GM15510 (cell line): ENCODE data around the gene PLK5.

Experiments
- POLR2A ChIP-seq: IDR thresholded peaks from 3 replicates; pipeline ENCODE4 v1.6.1; 2011; ENCODE audit warnings: borderline replicate concordance; ENCODE audit not compliant: insufficient read length; ENCODE audit errors: extremely low read depth

The PLK5 gene

DNA sequence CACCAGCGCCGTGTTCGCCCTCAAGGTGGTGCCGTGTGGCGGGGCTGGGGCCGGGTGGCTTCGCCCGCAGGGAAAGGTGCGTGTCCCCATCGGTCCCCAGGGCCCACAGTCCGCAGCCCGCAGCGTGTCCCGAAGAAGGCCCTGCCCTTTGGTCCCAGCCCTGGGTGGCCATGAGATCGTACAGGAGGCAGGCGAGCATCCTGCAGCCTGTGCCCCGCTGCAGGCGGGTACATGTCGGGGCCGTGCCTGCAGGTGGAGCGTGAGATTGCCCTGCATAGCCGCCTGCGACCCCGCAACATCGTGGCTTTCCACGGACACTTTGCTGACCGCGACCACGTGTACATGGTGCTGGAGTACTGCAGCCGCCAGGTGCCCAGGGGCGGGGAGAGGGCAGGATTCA lies 1.5 kb downstream of the PLK5 start:
- no peak for TF ChIP-seq POLR2A

DNA sequence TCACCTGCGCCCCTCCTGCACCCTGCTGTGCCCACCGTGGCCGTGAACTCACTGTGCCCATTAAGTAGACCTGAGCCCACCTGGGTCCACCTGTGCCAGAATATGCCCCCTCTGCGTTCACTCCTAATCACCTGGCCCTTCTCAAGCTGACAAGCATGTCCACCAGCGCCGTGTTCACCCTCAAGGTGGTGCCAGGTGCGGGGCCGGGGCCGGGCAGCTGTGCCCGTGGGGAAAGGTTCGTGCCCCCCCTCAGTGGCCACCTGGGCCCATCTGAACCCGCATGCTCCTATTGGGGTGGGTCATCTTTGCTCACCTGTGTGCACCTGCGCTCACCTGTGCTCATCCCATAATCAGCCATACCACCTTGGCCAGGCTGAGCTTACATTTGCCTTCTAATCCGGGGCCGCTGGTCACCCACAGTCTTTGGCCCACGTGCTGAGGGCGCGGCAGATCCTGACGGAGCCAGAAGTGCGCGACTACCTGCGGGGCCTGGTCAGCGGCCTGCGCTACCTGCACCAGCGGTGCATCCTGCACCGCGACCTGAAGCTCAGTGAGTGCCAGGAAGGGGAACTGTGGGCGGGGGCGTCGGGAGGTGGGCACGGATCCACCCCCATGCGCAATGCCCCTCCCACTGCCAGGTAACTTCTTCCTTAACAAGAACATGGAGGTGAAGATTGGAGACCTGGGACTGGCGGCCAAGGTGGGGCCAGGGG lies 2.3 kb downstream of the PLK5 start:
- no peak for TF ChIP-seq POLR2A

DNA sequence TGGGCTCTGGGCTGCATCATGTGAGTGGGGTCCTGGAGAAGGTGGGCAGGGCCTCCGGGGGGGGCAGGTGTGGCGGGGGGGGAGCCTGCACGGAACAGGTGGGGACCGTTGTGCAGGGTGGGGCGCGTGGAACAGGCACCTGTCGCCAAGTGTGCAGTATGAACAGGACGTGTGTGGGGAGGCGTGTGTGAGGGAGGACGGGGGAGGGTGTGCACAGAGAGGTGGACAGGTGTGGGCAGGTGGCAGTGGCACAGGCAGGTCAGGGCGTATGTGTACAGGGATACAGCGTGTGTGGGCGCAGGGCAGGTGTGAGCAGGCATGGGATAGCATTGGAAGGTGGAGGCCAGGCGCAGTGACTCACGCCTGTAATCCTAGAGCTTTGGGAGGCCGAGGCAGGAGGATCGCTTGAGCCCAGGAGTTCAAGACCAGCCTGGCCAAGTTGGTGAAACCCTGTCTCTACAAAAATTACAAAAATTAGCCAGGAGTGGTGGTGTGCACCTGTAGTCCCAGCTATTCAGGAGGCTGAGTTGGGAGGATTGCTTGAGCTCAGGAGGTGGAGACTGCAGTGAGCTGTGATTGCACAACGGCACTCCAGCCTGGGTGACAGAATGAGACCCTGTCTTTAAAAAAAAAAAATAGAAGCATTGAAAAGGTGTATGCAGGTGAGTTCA lies 3.2 kb downstream of the PLK5 start:
- no peak for TF ChIP-seq POLR2A

DNA sequence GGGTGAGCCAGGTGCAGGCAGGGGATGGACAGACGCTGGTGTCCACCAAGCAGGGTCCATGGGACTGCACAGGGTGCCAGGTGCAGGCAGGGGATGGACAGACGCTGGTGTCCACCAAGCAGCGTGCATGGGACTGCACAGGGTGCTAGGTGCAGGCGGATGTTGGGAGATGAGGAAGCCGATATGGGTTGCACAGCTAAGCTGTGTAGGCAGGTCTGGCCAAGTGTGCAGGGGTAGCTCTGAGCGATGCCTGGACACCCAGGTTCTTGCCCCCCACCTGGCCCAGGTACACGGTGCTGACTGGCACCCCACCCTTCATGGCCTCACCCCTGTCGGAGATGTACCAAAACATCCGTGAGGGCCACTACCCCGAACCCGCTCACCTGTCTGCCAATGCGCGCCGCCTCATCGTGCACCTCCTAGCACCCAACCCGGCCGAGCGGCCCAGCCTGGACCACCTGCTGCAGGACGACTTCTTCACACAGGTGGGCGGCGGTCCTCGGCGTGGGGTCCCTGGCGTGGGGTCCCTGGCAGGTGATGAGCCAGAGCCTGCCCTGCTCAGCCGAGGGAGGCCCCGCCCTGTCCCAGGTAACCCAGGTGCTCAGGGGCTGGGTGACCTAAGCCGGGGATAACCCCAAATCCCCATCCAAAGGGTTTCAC lies 3.9 kb downstream of the PLK5 start:
- no peak for TF ChIP-seq POLR2A

DNA sequence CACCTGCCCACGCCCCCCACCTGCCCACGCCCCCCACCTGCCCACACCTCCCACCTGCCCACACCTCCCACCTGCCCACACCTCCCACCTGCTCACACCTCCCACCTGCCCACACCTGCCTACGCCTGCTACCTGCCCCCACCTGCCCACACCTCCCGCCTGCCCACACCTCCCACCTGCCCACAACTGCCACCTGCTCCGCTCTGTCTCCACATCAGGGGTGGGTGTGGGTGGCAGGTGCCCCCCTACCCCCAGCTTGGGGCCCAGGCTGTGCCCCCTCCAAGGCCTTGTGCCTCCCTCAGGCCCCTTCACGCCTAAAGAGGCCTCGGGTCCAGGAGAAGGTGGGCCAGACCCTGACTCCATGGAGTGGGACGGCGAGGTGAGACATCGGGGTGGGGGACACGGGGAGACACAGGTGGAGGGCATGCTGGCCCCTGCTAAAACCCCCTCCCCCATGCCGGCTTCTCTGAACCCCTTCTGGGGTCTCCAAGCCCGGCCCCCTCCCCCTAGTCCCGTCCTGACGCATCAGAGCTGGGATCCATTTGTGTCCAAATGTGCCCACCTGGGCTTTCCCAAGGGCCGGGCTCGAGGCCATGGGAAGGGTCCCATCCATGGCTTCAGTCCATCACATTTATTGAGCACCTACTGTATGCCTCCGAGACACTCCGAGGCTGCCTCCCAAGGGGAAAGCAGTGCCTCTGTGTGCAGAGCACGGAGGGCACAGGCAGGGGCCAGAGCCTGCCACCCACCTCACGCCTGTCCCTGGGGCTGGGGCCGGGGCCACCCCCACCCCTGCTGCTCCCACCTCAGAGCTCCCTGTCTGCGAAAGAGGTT lies 4.9 kb downstream of the PLK5 start:
- TF ChIP-seq POLR2A, result no peak

DNA sequence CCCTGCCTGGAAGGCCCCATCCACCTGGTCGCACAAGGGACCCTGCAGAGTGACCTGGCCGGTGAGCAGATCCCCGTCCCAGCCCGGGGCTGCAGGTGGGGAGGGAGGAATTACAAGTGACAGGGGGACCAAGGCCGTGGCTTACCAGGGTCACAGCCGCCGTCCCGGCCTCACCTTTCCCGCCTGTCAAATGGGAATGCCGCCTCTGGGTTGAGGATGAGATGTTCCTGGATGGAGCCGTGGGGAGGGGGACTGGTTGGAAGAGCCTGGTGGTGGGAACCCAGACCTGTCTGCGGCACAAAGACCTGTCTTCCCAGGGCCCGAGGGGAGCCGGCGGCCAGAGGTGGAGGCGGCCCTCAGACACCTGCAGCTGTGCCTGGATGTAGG lies 5.5 kb downstream of the PLK5 start:
- TF ChIP-seq POLR2A, result no peak

DNA sequence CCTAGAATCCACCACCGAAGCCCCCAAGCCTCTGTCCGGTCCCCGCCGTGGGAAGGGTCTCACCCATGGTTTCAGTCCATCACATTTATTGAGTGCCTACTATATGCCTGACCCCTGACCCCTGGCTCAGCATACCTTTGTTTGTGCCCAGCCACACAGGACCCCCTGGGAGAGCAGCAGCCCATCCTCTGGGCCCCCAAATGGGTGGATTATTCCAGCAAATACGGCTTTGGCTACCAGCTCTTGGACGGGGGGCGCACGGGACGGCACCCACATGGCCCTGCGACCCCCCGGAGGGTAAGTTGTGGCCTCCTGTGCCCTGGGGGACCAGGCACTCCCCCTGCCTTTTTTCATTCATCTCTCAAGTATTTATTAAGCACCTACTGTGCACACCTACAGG lies 7.7 kb downstream of the PLK5 start:
- no peak for TF ChIP-seq POLR2A

DNA sequence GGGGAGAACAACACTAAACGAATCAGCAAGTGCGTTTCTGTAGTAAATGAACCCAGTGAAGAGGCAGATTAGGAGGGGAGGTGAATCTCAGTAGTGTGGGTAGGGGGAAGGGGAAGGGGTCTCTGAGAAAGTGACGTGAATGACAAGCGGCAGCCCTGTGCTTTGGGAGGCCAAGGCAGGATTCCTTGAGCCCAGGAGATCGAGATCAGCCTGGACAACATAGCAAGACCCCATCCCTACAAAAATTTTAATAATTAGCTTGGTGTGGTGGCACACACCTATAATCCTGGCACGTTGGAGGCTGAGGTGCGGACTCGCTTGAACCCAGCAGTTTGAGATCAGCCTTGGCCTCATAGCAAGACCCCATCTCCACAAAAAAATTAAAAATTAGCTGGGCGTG lies 8.1 kb downstream of the PLK5 start:
- TF ChIP-seq POLR2A, result no peak

DNA sequence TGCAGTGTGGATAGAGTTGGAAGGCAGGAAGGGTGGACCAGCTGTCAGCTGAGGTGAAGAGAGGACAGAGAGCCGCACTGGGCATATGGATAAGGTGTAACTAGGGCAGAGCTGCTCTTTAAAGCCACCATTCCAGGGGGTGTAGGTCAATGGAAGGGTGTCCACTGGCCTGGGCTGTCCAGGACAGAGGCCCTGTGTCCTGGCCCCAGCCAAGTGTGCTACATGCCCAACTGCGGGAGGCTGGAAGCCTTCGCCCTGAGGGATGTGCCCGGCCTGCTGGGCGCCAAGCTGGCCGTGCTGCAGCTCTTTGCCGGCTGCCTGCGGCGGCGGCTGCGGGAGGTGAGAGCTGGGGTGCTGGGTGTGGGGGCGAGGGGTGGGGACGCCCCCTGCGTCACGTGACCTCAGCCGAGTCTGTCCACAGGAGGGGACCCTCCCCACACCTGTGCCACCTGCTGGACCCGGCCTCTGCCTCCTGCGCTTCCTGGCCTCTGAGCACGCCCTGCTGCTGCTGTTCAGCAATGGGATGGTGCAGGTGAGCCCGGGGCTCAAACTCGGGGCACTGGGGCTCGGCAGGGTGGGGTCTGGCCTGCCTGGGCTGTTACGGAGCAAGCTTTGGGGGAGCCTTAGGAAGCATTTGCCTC lies 9.8 kb downstream of the PLK5 start:
- no peak for TF ChIP-seq POLR2A

DNA sequence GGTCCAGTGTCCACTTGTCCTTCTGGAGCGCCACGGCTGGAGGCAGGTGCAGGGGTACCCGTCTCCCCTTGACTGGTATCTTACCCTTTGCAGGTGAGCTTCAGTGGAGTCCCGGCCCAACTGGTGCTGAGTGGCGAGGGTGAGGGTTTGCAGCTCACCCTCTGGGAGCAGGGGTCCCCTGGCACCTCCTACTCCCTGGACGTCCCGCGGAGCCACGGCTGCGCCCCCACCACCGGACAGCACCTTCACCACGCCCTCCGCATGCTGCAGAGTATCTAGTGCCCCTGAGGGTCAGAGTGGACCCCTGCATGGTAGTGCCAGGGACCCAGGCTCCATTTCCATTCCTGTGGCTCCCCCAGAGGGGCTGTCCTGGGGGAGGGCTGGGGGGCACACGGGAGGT lies 11.1 kb downstream of the PLK5 start:
- no peak for TF ChIP-seq POLR2A

DNA sequence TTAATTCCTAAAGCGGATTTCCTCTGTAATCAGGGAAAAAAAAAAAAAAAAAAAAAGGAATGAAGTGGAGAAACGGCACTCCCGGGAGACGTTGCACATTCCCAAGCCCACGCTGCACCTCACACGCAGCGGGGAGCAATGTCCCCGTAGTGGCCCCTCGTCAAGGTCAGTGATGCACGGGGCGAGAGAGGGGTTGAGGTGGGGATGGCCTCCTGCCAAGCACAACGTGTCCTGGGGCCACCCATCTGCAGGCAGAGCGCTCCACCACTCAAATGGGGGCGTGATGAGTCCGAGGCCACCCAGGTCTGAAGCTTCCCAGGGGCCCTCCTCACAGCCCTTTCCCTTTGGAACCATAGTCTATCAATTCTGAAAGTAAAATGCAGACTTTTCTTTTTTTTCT lies 15.1 kb downstream of the PLK5 start:
- TF ChIP-seq POLR2A, result no peak

DNA sequence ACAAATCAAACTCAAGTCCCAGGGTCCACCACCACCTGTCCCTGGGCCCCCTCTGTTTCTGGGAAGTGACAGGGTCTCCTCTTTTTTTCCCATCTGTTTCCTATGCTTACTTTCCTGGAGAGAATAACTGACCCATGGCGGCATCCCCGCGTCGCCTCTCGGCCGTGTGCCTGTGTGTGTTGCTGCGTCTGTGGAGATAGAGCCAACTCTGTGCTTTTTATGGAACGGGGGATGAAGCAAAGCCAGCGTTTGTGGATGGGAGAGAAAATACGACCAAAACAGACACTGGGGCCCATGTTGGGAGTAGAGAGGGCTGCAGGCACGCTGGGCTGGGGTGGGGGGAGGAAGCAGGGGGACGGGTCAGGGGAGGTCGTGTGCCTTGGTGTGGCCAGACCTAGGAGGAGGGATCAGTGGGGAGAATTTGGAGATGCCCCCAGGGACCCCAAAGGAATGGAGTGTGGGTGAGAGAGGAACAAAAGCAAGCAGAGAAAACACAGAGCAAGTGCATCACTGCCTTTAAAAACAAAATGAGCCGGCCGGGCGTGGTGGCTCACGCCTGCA lies 16.6 kb downstream of the PLK5 start:
- TF ChIP-seq POLR2A, result no peak

DNA sequence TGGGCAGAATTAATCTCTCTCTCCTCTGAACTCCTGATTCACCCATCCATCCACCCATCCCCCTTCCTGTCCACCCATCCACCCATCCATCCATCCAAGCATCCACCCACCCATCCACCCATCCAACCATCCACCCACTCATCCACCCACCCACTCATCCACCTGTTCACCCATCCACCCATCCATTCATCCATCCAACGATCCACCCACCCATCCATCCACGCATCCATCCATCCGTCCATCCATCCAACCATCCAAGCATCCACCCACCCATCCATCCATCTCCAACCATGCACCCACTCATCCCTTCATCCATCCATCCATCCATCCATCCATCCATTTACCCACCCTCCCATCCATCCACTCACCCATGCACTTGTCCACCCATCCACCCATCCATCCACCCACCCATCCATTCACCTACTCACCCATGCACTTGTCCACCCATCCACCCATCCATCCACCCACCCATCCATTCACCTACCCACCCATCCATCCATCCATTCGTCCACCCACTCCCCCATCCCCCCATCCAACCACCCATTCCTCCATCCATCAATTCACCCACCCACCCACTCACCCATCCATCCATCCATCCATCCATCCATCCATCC lies 25.6 kb downstream of the PLK5 start:
- no peak for TF ChIP-seq POLR2A
